PC-3 (cell line): Measurements from ENCODE around the gene PABPN1L. TPM values are rescaled to one million over a fixed set of nuclear protein-coding genes. Genes with fewer than 3 reads are reported as not detected.

Source experiments
- ATAC-seq: fragments of 200-7000 bp; cut with Tn5 transposase; 2 replicates; pipeline ENCODE4 v1.9.1; 2020; ENCODE audit warnings: mild to moderate bottlenecking, moderate library complexity
- BruUV-seq: library from RNA; stranded (reverse); fragments of 400-500 nt; replicated peaks from 2 replicates; lab custom pipeline; 2021; lab: Mats Ljungman, UMichigan
- CTCF ChIA-PET: fragments of 300-600 bp; sonication (Branson Sonifier 250); formaldehyde crosslinking; loops from one replicate; lab custom pipeline; 2022; ENCODE audit warnings: antibody characterized with exemption; lab: Charles Lee
- POLR2A ChIA-PET: fragments of 300-600 bp; sonication (Branson Sonifier 250); formaldehyde crosslinking; loops from one replicate; lab custom pipeline; 2022; ENCODE audit warnings: antibody characterized with exemption; ENCODE audit not compliant: unreplicated experiment; lab: Charles Lee
- DNase-seq: peaks from one replicate; pipeline ENCODE4 v3.0.0-alpha.2; 2015
- H2AFZ ChIP-seq: fragments of 300-600 bp; sonication (generic); 2 replicates; pipeline ENCODE4 v1.6.0; 2016; ENCODE audit warnings: antibody characterized with exemption, low read length
- H3F3A ChIP-seq: fragments of 300-600 bp; sonication (generic); one replicate; pipeline ENCODE4 v1.6.0; 2017; ENCODE audit warnings: antibody characterized with exemption, low read length, control low read depth, mild to moderate bottlenecking; ENCODE audit not compliant: unreplicated experiment
- H3K27ac ChIP-seq: fragments of 300-600 bp; sonication (generic); 2 replicates; pipeline ENCODE4 v1.5.1; 2016; ENCODE audit warnings: mild to moderate bottlenecking, low read length
- H3K27me3 ChIP-seq: fragments of 300-600 bp; sonication (generic); 2 replicates; pipeline ENCODE4 v1.6.1; 2016; ENCODE audit warnings: low read length, mixed read lengths
- H3K36me3 ChIP-seq: fragments of 300-600 bp; sonication (generic); 2 replicates; pipeline ENCODE4 v1.6.1; 2016; ENCODE audit warnings: low read depth, mixed run types, low read length, mixed read lengths
- H3K4me1 ChIP-seq: fragments of 300-600 bp; sonication (generic); 2 replicates; pipeline ENCODE4 v1.5.1; 2016; ENCODE audit warnings: low read length; ENCODE audit not compliant: insufficient read depth
- H3K4me2 ChIP-seq: fragments of 300-600 bp; sonication (generic); 2 replicates; pipeline ENCODE4 v1.6.0; 2016; ENCODE audit warnings: low read length
- H3K4me3 ChIP-seq: fragments of 300-600 bp; sonication (generic); 2 replicates; pipeline ENCODE4 v1.5.1; 2016; ENCODE audit warnings: mild to moderate bottlenecking, low read length, mixed read lengths
- H3K79me2 ChIP-seq: fragments of 300-600 bp; sonication (generic); 2 replicates; pipeline ENCODE4 v1.6.1; 2017; ENCODE audit warnings: low read length, mixed read lengths
- H3K9ac ChIP-seq: fragments of 300-600 bp; sonication (generic); 2 replicates; pipeline ENCODE4 v1.6.0; 2016; ENCODE audit warnings: mild to moderate bottlenecking, low read length
- H3K9me2 ChIP-seq: fragments of 300-600 bp; sonication (generic); replicated peaks from 2 replicates; pipeline ENCODE4 v1.6.1; 2016; ENCODE audit warnings: mixed run types, low read length, mixed read lengths
- H3K9me3 ChIP-seq: fragments of 300-600 bp; sonication (generic); 2 replicates; pipeline ENCODE4 v1.6.1; 2016; ENCODE audit warnings: low read length, mixed read lengths
- H4K20me1 ChIP-seq: fragments of 300-600 bp; sonication (generic); 2 replicates; pipeline ENCODE4 v1.6.1; 2016; ENCODE audit warnings: low read length, mixed read lengths
- CTCF ChIP-seq: fragments of 300-600 bp; sonication (generic); conservative IDR thresholded peaks from 2 replicates; pipeline ENCODE4 v1.5.1; 2017; ENCODE audit warnings: antibody characterized with exemption, low read depth, mild to moderate bottlenecking, low read length
- EZH2 ChIP-seq: fragments of 300-600 bp; sonication (generic); IDR thresholded peaks from one replicate; pipeline ENCODE4 v1.6.1; 2017; ENCODE audit warnings: antibody characterized with exemption, mild to moderate bottlenecking, low read length; ENCODE audit not compliant: unreplicated experiment
- EZH2phosphoT487 ChIP-seq: fragments of 300-600 bp; sonication (generic); IDR thresholded peaks from 2 replicates; pipeline ENCODE4 v1.6.1; 2018; ENCODE audit warnings: mild to moderate bottlenecking, antibody characterized with exemption, low read length, borderline replicate concordance
- intact Hi-C: fragments of 100-400 bp; cut with micrococcal nuclease; formaldehyde crosslinking; loops from 2 replicates; pipeline ENCODE4 v1.9.0; 2023
- total RNA-seq: library from RNA; depleted of rRNA; stranded (reverse); fragments of >200 nt; gene quantifications from 2 replicates; pipeline ENCODE4 v1.2.3, GENCODE V29; 2014

PABPN1L gene
- total RNA-seq, 1 experiment from 2014 or later = not detected

- H3K9me3 ChIP-seq = no peaks in the 10 kb centered on the region
- H4K20me1 ChIP-seq = no peaks in the 10 kb centered on the region
- H3K4me1 ChIP-seq = no peaks in the 10 kb centered on the region
- ChIA-PET POLR2A (no interaction called here), CTCF (no interaction called here)
- H3K27me3 ChIP-seq = no peaks in the 10 kb centered on the region
- H3K4me3 ChIP-seq = no peak overlapping the region
- H3K36me3 ChIP-seq = no peaks in the 10 kb centered on the region
- H3K79me2 ChIP-seq = no peaks in the 10 kb centered on the region
- H3K9ac ChIP-seq = no peak overlapping the region
- no peak overlapping the region for H3K27ac ChIP-seq
- BruUV-seq = no TSS peak
- intact Hi-C loops = no loop called here
- no peak overlapping the region for H3K4me2 ChIP-seq
- ATAC-seq (no peak), DNase-seq (no peak)
- no peaks in the 10 kb centered on the region for H3K9me2 ChIP-seq
- H3F3A ChIP-seq = no peaks in the 10 kb centered on the region
- no peak overlapping the region for H2AFZ ChIP-seq
- TF ChIP-seq EZH2 (no peak), EZH2phosphoT487 (no peak)
Measured at GRCh38 chr16:88835383-88835782, 31.1 kb downstream of the PABPN1L start.

GRCh38 chr16:88834670-88835069, 31.8 kb downstream of the PABPN1L start:
- intact Hi-C loops = no loop called here
- Histone ChIP-seq H3F3A (no peaks in the 10 kb centered on the region), H3K79me2 (no peaks in the 10 kb centered on the region), H3K27me3 (no peaks in the 10 kb centered on the region), H3K4me2 (no peak overlapping the region), H3K9me3 (no peaks in the 10 kb centered on the region), H3K4me3 (no peak overlapping the region), H4K20me1 (no peaks in the 10 kb centered on the region), H2AFZ (no peak overlapping the region), H3K9me2 (no peaks in the 10 kb centered on the region), H3K9ac (no peak overlapping the region), H3K4me1 (no peaks in the 10 kb centered on the region), H3K27ac (no peak overlapping the region), H3K36me3 (no peaks in the 10 kb centered on the region)
- ATAC-seq = no peak
- ChIA-PET POLR2A (no interaction called here), CTCF (no interaction called here)
- TF ChIP-seq EZH2phosphoT487 (no peak), EZH2 (no peak), CTCF (no peak)
- no peak for DNase-seq
- no TSS peak for BruUV-seq

- intact Hi-C loops = no loop called here
- Histone ChIP-seq H3F3A (no peaks in the 10 kb centered on the region), H3K4me2 (no peak overlapping the region), H3K4me1 (no peaks in the 10 kb centered on the region), H3K9me2 (no peaks in the 10 kb centered on the region), H3K27me3 (no peaks in the 10 kb centered on the region), H3K36me3 (no peaks in the 10 kb centered on the region), H3K79me2 (no peaks in the 10 kb centered on the region), H2AFZ (no peak overlapping the region), H3K4me3 (no peak overlapping the region), H3K27ac (no peak overlapping the region), H3K9me3 (no peaks in the 10 kb centered on the region), H3K9ac (no peak overlapping the region), H4K20me1 (no peaks in the 10 kb centered on the region)
- POLR2A ChIA-PET = no interaction called here
- ATAC-seq (no peak), DNase-seq (no peak)
- no TSS peak for BruUV-seq
- CTCF ChIA-PET = no interaction called here
- TF ChIP-seq EZH2phosphoT487 = no peak
- TF ChIP-seq EZH2 = no peak
- no peak for TF ChIP-seq CTCF
Measured at GRCh38 chr16:88833086-88833485, 33.4 kb downstream of the PABPN1L start.
